ENCODE data around the gene MNS1.
"Not testable (repeated sequence)": the region's sequence is repeated elsewhere in the genome, so short reads cannot be mapped to it uniquely, and the experiment has no call there.

The MNS1 gene

GRCh38 chr15:56492236-56492635, 27.3 kb upstream of the MNS1 start:
- in situ Hi-C loops (cut with MboI; ENCODE audit: low sequenced_read_pairs, unreplicated experiment) = loop anchor here (10.0 to 25.0 kb wide), 4 partner anchors 383 to 1045 kb away; no protein-coding TSS in a partner anchor
- DNase-seq (ENCODE audit: low spot score) = no peak
- TF ChIP-seq CTCF (IDR thresholded peaks at IDR 0.05; ENCODE audit: borderline replicate concordance, control extremely low read depth, extremely low read depth, insufficient read depth, missing control alignments) = no peak

DNA sequence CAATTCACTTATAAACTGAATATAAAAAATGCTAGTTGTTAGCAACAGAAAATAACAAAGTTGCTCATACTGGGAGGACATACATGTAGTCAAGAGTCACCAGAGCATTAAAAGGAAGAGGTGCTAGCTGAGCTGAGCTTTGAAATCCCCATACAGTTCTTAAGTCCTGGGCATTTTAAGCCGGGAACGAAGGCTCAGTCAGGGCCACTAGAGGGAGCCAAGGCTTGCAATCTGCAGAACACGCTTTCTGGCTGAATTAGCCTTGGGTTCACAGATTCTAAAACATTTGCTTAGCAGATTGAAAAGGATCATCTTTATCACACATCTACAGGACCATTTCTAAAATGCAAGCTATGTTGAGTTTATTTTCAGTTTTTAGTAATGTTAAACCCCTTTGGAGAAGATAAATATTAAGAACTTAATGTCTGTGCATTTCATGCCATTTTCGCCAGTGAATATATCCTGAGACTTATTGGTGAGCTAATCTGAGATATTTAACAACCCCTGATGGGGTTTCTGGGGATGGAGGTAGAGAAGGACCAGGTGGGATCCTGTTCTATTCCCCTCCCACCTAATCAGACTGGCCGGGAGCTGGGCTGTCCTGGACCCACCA, 26.3 kb upstream of the MNS1 start:
- DNase-seq (ENCODE audit: low spot score) = peak; percentile 71
- in situ Hi-C loops (cut with MboI; ENCODE audit: low sequenced_read_pairs, unreplicated experiment) = loop anchor here (10.0 to 25.0 kb wide), 4 partner anchors 384 to 1046 kb away; no protein-coding TSS in a partner anchor
- peak; percentile 85 for TF ChIP-seq CTCF (IDR thresholded peaks at IDR 0.05; ENCODE audit: borderline replicate concordance, control extremely low read depth, extremely low read depth, insufficient read depth, missing control alignments)

DNA sequence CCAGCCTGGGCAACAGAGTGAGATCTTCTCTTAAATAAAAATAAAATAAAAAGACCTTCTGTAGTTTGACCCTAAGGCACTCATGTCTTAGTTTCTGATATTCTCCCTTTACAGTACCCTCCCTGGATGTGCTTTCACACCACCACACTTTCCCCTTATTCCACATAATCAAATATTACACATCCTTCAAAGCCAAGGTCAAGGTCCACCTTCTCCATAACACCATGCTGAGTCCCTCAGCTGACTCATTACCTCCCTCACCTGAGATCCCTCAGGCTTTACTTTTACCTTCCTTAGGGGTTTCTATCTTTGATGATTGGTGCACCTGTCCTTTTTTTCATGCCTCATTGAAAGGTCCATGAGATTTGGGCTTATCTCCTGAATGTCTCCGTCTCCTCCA, 25.5 kb upstream of the MNS1 start:
- DNase-seq (ENCODE audit: low spot score) = no peak
- no peak for TF ChIP-seq CTCF (IDR thresholded peaks at IDR 0.05; ENCODE audit: borderline replicate concordance, control extremely low read depth, extremely low read depth, insufficient read depth, missing control alignments)
- in situ Hi-C loops (cut with MboI; ENCODE audit: low sequenced_read_pairs, unreplicated experiment) = loop anchor here (10.0 to 25.0 kb wide), 4 partner anchors 384 to 1047 kb away; no protein-coding TSS in a partner anchor

- DNase-seq (ENCODE audit: low spot score) = not testable (repeated sequence)
- in situ Hi-C loops (cut with MboI; ENCODE audit: low sequenced_read_pairs, unreplicated experiment) = loop anchor here (25.0 kb wide), 2 partner anchors 651 to 1051 kb away; no protein-coding TSS in a partner anchor
Observed at GRCh38 chr15:56486206-56486605, 21.3 kb upstream of the MNS1 start.

GRCh38 chr15:56485426-56485825, 20.5 kb upstream of the MNS1 start:
- DNase-seq (ENCODE audit: low spot score) = not testable (repeated sequence)
- in situ Hi-C loops (cut with MboI; ENCODE audit: low sequenced_read_pairs, unreplicated experiment) = loop anchor here (25.0 kb wide), 2 partner anchors 652 to 1052 kb away; no protein-coding TSS in a partner anchor

DNA sequence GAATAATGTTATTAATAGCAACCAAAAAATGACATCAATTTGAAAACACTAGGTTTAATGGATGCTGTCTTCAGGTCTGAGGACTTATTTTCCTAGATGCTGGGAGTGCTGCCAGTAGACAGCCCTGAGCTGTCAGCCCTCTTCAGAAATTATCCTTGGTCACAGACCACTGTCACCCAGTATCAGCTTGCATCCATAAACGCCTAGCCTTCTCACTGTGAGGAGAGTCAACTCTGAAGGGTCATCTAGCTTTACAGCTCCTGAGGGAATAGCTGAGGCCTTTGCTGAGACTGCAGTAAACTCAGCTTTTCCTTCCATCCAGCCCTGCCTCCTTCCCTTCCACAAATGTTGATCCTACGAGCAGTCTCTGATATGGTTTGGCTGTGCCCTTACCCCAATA, 19.4 kb upstream of the MNS1 start:
- in situ Hi-C loops (cut with MboI; ENCODE audit: low sequenced_read_pairs, unreplicated experiment) = loop anchor here (25.0 kb wide), 2 partner anchors 653 to 1053 kb away; no protein-coding TSS in a partner anchor
- DNase-seq (ENCODE audit: low spot score) = no peak
- TF ChIP-seq CTCF (IDR thresholded peaks at IDR 0.05; ENCODE audit: borderline replicate concordance, control extremely low read depth, extremely low read depth, insufficient read depth, missing control alignments) = no peak

- in situ Hi-C loops (cut with MboI; ENCODE audit: low sequenced_read_pairs, unreplicated experiment) = loop anchor here (25.0 kb wide), 2 partner anchors 662 to 1062 kb away; no protein-coding TSS in a partner anchor
- TF ChIP-seq CTCF (IDR thresholded peaks at IDR 0.05; ENCODE audit: borderline replicate concordance, control extremely low read depth, extremely low read depth, insufficient read depth, missing control alignments) = no peak
- no peak for DNase-seq (ENCODE audit: low spot score)
Observed at GRCh38 chr15:56475351-56475750, 10.4 kb upstream of the MNS1 start.
